HG03520 (cell line): ENCODE results near the gene TIE1.

Experiments
- ATAC-seq: cut with Tn5 transposase; IDR thresholded peaks from one replicate; pipeline ENCODE4 v1.9.1; 2021; ENCODE audit warnings: mild to moderate bottlenecking, moderate library complexity; ENCODE audit not compliant: unreplicated experiment

Gene TIE1

GRCh38 chr1:43273708-43274107 lies 27.1 kb upstream of the TIE1 start:
- no peak for ATAC-seq

GRCh38 chr1:43274125-43274803 lies 26.5 kb upstream of the TIE1 start:
- no peak for ATAC-seq

- ATAC-seq, result no peak
Measured at GRCh38 chr1:43274804-43275180, 26.0 kb upstream of the TIE1 start.

GRCh38 chr1:43275826-43276620 lies 24.8 kb upstream of the TIE1 start:
- no peak for ATAC-seq

GRCh38 chr1:43276673-43277072 lies 24.1 kb upstream of the TIE1 start:
- ATAC-seq, result no peak

GRCh38 chr1:43277116-43277876 lies 23.5 kb upstream of the TIE1 start:
- no peak for ATAC-seq

- no peak for ATAC-seq
Measured at GRCh38 chr1:43279161-43279560, 21.6 kb upstream of the TIE1 start.

GRCh38 chr1:43279666-43280065 lies 21.1 kb upstream of the TIE1 start:
- no peak for ATAC-seq

- ATAC-seq, result no peak
Measured at GRCh38 chr1:43280692-43281091, 20.1 kb upstream of the TIE1 start.

GRCh38 chr1:43282220-43283195 lies 18.3 kb upstream of the TIE1 start:
- no peak for ATAC-seq

GRCh38 chr1:43284065-43284464 lies 16.7 kb upstream of the TIE1 start:
- no peak for ATAC-seq

GRCh38 chr1:43284546-43285110 lies 16.2 kb upstream of the TIE1 start:
- ATAC-seq, result no peak

- ATAC-seq, result no peak
Measured at GRCh38 chr1:43285269-43285990, 15.4 kb upstream of the TIE1 start, which contains the start of gene C1orf210. TSS of gene C1orf210 (minus strand) at chr1:43285581. CDS start at chr1:43283270, 2,311 bp downstream.

- no peak for ATAC-seq
Measured at GRCh38 chr1:43286115-43286514, 14.7 kb upstream of the TIE1 start.

GRCh38 chr1:43286533-43286932 lies 14.2 kb upstream of the TIE1 start:
- ATAC-seq, result no peak

GRCh38 chr1:43288058-43288784 lies 12.6 kb upstream of the TIE1 start:
- ATAC-seq, result no peak

GRCh38 chr1:43288785-43289706 lies 11.7 kb upstream of the TIE1 start:
- no peak for ATAC-seq

- ATAC-seq, result no peak
Measured at GRCh38 chr1:43292216-43292615, 8.6 kb upstream of the TIE1 start.
